HepG2 (cell line): ENCODE results near the gene KREMEN1. TPM values are rescaled to one million over a fixed set of nuclear protein-coding genes. Genes with fewer than 3 reads are reported as not detected.

Experiments
- GABPA ChIP-seq, 2 experiments: IDR thresholded peaks; 2 replicates each; pipeline ENCODE4 v1.6.1; 2011 to 2016; ENCODE audit warnings: low read depth in 2 of 2, low read length in 1 of 2, missing biosample characterization in 1 of 2, missing genetic modification characterization in 1 of 2
- HMG20B ChIP-seq: conservative IDR thresholded peaks from 2 replicates; pipeline ENCODE4 v1.6.1; 2016; ENCODE audit warnings: missing genetic modification reagents, missing compliant biosample characterization
- HNF4G ChIP-seq, 2 experiments: sonication (generic) in 1 of 2; formaldehyde crosslinking in 1 of 2; IDR thresholded peaks; 2 replicates each; pipeline versions ENCODE4 v1.4.0 to v1.6.1; 2011 to 2020; ENCODE audit warnings: borderline replicate concordance in 2 of 2, low read depth in 2 of 2, mild to moderate bottlenecking in 2 of 2, low read length in 1 of 2, missing genetic modification reagents in 1 of 2, moderate library complexity in 1 of 2
- MEIS1 ChIP-seq: sonication (generic); formaldehyde crosslinking; IDR thresholded peaks from 2 replicates; pipeline ENCODE4 v1.9.0; 2021; ENCODE audit warnings: mild to moderate bottlenecking, missing genetic modification reagents, moderate library complexity, borderline replicate concordance
- NR3C1 ChIP-seq: sonication (generic); formaldehyde crosslinking; IDR thresholded peaks from 2 replicates; pipeline ENCODE4 v1.4.0; 2020; ENCODE audit warnings: missing genetic modification reagents
- SOX13 ChIP-seq, 3 experiments: fragments of 450-650 bp in 1 of 3; sonication (generic) in 1 of 3; formaldehyde crosslinking in 1 of 3; IDR thresholded peaks in 2 of 3; conservative IDR thresholded peaks in 1 of 3; 2 replicates each; pipeline versions ENCODE4 v1.5.0 to v1.6.1; 2016 to 2020; ENCODE audit warnings: antibody characterized with exemption in 1 of 3, mild to moderate bottlenecking in 1 of 3, missing compliant biosample characterization in 1 of 3, missing genetic modification reagents in 1 of 3, moderate library complexity in 1 of 3
- TSC22D2 ChIP-seq: sonication (generic); formaldehyde crosslinking; IDR thresholded peaks from 2 replicates; pipeline ENCODE4 v1.5.1; 2020; ENCODE audit warnings: missing genetic modification reagents, mild to moderate bottlenecking, borderline replicate concordance
- ZMYM3 ChIP-seq: sonication (generic); formaldehyde crosslinking; IDR thresholded peaks from 2 replicates; pipeline ENCODE4 v1.5.1; 2020; ENCODE audit warnings: mild to moderate bottlenecking, missing genetic modification reagents
- polyA plus RNA-seq, 8 experiments: library from polyadenylated mRNA; depleted of rRNA in 3 of 8; stranded (reverse) in 7 of 8; unstranded in 1 of 8; fragments of >200 nt; fragmentation: Illumina TruSeq in 4 of 8; extraction: Trizol in 4 of 8; gene quantifications; 2 replicates each; pipeline versions ENCODE4 v1.2.1 to v1.2.3, GENCODE V29; 2011 to 2016; ENCODE audit warnings: low read depth in 4 of 8, missing spikeins in 1 of 8, mixed read lengths in 1 of 8; ENCODE audit not compliant: insufficient read depth in 1 of 8
- total RNA-seq, 5 experiments: library from RNA; depleted of rRNA; stranded (reverse); fragments of >200 nt; fragmentation: Illumina TruSeq; extraction: Trizol; gene quantifications; 2 replicates each; pipeline ENCODE4 v1.2.3, GENCODE V29; 2016; ENCODE audit warnings: low read depth in 1 of 5
- TF ChIP-seq, protein P1 (sequence below): sonication (generic); formaldehyde crosslinking; IDR thresholded peaks from 2 replicates; pipeline ENCODE4 v1.5.0; 2020; ENCODE audit warnings: mild to moderate bottlenecking, missing genetic modification reagents, borderline replicate concordance
- TF ChIP-seq, protein P2 (sequence below): sonication (generic); formaldehyde crosslinking; conservative IDR thresholded peaks from 2 replicates; pipeline ENCODE4 v1.4.0; 2020; ENCODE audit warnings: mild to moderate bottlenecking, missing genetic modification reagents, moderate library complexity

Gene KREMEN1
- total and polyA plus RNA-seq, 2 of the 13 experiments (the other 11 are each of a cell fraction or from before 2014, with no cell fraction given) = 9.8 to 13.8 TPM

DNA sequence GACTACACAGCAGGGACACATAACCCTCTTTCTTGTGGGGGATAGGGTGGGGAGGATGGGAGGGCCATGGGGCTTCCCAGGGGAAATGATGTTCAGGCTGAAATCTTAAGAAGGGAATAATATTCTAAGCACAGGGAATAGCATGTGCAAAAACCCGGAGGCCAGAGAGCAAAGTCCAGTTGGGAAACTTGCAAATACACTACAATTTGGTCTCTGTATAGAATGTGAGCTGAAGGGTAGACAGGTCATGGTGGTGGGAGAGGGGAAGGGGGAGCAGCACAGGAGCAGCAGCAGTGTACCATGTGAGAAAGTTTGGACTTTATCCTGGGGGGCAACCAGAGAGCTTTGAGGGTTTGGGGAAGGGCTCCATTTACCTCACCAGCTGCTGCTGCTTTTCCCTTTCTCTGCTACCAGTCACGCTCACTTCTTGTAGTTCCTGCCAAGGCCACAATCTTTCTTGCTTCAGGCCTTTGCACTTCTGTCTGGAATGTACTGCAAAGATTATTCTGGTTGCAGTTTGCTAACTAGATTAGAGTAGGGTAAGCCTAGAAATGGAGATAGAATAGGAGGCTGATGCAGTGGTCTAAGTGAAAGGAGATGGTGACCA lies 43.0 kb downstream of the KREMEN1 start (continued):
- TF ChIP-seq, protein P1, sequence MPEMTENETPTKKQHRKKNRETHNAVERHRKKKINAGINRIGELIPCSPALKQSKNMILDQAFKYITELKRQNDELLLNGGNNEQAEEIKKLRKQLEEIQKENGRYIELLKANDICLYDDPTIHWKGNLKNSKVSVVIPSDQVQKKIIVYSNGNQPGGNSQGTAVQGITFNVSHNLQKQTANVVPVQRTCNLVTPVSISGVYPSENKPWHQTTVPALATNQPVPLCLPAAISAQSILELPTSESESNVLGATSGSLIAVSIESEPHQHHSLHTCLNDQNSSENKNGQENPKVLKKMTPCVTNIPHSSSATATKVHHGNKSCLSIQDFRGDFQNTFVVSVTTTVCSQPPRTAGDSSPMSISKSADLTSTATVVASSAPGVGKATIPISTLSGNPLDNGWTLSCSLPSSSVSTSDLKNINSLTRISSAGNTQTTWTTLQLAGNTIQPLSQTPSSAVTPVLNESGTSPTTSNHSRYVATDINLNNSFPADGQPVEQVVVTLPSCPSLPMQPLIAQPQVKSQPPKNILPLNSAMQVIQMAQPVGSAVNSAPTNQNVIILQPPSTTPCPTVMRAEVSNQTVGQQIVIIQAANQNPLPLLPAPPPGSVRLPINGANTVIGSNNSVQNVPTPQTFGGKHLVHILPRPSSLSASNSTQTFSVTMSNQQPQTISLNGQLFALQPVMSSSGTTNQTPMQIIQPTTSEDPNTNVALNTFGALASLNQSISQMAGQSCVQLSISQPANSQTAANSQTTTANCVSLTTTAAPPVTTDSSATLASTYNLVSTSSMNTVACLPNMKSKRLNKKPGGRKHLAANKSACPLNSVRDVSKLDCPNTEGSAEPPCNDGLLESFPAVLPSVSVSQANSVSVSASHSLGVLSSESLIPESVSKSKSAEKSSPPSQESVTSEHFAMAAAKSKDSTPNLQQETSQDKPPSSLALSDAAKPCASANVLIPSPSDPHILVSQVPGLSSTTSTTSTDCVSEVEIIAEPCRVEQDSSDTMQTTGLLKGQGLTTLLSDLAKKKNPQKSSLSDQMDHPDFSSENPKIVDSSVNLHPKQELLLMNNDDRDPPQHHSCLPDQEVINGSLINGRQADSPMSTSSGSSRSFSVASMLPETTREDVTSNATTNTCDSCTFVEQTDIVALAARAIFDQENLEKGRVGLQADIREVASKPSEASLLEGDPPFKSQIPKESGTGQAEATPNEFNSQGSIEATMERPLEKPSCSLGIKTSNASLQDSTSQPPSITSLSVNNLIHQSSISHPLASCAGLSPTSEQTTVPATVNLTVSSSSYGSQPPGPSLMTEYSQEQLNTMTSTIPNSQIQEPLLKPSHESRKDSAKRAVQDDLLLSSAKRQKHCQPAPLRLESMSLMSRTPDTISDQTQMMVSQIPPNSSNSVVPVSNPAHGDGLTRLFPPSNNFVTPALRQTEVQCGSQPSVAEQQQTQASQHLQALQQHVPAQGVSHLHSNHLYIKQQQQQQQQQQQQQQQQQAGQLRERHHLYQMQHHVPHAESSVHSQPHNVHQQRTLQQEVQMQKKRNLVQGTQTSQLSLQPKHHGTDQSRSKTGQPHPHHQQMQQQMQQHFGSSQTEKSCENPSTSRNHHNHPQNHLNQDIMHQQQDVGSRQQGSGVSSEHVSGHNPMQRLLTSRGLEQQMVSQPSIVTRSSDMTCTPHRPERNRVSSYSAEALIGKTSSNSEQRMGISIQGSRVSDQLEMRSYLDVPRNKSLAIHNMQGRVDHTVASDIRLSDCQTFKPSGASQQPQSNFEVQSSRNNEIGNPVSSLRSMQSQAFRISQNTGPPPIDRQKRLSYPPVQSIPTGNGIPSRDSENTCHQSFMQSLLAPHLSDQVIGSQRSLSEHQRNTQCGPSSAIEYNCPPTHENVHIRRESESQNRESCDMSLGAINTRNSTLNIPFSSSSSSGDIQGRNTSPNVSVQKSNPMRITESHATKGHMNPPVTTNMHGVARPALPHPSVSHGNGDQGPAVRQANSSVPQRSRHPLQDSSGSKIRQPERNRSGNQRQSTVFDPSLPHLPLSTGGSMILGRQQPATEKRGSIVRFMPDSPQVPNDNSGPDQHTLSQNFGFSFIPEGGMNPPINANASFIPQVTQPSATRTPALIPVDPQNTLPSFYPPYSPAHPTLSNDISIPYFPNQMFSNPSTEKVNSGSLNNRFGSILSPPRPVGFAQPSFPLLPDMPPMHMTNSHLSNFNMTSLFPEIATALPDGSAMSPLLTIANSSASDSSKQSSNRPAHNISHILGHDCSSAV (CRISPR knock-in tag) = no peak
- TF ChIP-seq SOX13 (IDR thresholded peaks at IDR 0.05) (no peak), SOX13 (CRISPR knock-in tag; conservative IDR thresholded peaks at IDR 0.05 in 1 of 2, IDR thresholded peaks at IDR 0.05 in 1 of 2) (peak in 1 of 2 experiments; percentile 10; a peak in 1 of 4 replicates), MEIS1 (no peak), HNF4G (IDR thresholded peaks at IDR 0.05; ENCODE audit: borderline replicate concordance, low read depth, low read length) (peak; percentile 76; the same call in 1 of the 2 replicates), HNF4G (CRISPR knock-in tag; IDR thresholded peaks at IDR 0.05; ENCODE audit: borderline replicate concordance, low read depth) (no peak), NR3C1 (CRISPR knock-in tag) (no peak), TSC22D2 (no peak), HMG20B (CRISPR knock-in tag) (0 out of 2 replicates have a peak, but pooled peaks have one; percentile 23), ZMYM3 (0 out of 2 replicates have a peak, but pooled peaks have one; percentile 32), GABPA (IDR thresholded peaks at IDR 0.05; ENCODE audit: low read depth, low read length) (no peak), GABPA (CRISPR knock-in tag; IDR thresholded peaks at IDR 0.05; ENCODE audit: low read depth) (no peak)
- TF ChIP-seq, protein P2, sequence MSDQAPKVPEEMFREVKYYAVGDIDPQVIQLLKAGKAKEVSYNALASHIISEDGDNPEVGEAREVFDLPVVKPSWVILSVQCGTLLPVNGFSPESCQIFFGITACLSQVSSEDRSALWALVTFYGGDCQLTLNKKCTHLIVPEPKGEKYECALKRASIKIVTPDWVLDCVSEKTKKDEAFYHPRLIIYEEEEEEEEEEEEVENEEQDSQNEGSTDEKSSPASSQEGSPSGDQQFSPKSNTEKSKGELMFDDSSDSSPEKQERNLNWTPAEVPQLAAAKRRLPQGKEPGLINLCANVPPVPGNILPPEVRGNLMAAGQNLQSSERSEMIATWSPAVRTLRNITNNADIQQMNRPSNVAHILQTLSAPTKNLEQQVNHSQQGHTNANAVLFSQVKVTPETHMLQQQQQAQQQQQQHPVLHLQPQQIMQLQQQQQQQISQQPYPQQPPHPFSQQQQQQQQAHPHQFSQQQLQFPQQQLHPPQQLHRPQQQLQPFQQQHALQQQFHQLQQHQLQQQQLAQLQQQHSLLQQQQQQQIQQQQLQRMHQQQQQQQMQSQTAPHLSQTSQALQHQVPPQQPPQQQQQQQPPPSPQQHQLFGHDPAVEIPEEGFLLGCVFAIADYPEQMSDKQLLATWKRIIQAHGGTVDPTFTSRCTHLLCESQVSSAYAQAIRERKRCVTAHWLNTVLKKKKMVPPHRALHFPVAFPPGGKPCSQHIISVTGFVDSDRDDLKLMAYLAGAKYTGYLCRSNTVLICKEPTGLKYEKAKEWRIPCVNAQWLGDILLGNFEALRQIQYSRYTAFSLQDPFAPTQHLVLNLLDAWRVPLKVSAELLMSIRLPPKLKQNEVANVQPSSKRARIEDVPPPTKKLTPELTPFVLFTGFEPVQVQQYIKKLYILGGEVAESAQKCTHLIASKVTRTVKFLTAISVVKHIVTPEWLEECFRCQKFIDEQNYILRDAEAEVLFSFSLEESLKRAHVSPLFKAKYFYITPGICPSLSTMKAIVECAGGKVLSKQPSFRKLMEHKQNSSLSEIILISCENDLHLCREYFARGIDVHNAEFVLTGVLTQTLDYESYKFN (CRISPR knock-in tag) = peak; percentile 22; the same call in 1 of the 2 replicates
- TF ChIP-seq, all 625 proteins: peak for 12
